SU-DHL-6 (cell line): ENCODE results near the gene MS4A12.

ENCODE experiments used
- H2AFZ ChIP-seq: fragments of 200-600 bp; sonication (generic); 2 replicates; pipeline ENCODE4 v1.6.1; 2014; ENCODE audit warnings: low read depth, mild to moderate bottlenecking, moderate library complexity, mixed read lengths, antibody characterized with exemption, low read length; ENCODE audit not compliant: severe bottlenecking
- H3F3A ChIP-seq: fragments of 200-600 bp; shearing (Covaris generic); 2 replicates; pipeline ENCODE4 v1.6.0; 2016; ENCODE audit warnings: antibody characterized with exemption, mild to moderate bottlenecking; ENCODE audit not compliant: insufficient read depth
- H3K27ac ChIP-seq: fragments of 200-600 bp; sonication (generic); 2 replicates; pipeline ENCODE4 v1.5.1; 2016; ENCODE audit warnings: low read depth, mild to moderate bottlenecking, low read length, moderate library complexity, mixed read lengths
- H3K27me3 ChIP-seq: fragments of 200-600 bp; sonication (generic), shearing (Covaris generic); 2 replicates; pipeline ENCODE4 v1.6.0; 2014; ENCODE audit warnings: mild to moderate bottlenecking, low read length
- H3K36me3 ChIP-seq: fragments of 200-600 bp; sonication (generic); 2 replicates; pipeline ENCODE4 v1.6.1; 2014; ENCODE audit warnings: mild to moderate bottlenecking, low read length, mixed read lengths
- H3K4me2 ChIP-seq: fragments of 300-600, 200-600 bp; shearing (Covaris generic), sonication (generic); 2 replicates; pipeline ENCODE4 v1.6.0; 2014; ENCODE audit warnings: low read length, low read depth, mild to moderate bottlenecking; ENCODE audit not compliant: poor library complexity, severe bottlenecking
- H3K4me3 ChIP-seq: fragments of 200-600 bp; sonication (generic); 2 replicates; pipeline ENCODE4 v1.5.1; 2014; ENCODE audit warnings: antibody characterized with exemption, low read length, mild to moderate bottlenecking, mixed read lengths; ENCODE audit not compliant: insufficient read depth, poor library complexity, severe bottlenecking
- H3K79me2 ChIP-seq: fragments of 200-600 bp; sonication (generic); 2 replicates; pipeline ENCODE4 v1.6.1; 2014; ENCODE audit warnings: mild to moderate bottlenecking, low read length, moderate library complexity; ENCODE audit not compliant: insufficient read depth
- H3K9ac ChIP-seq: fragments of 200-600 bp; sonication (generic); 2 replicates; pipeline ENCODE4 v1.7.0; 2014; ENCODE audit warnings: mild to moderate bottlenecking, low read length
- H3K9me2 ChIP-seq: fragments of 200-600 bp; sonication (generic); replicated peaks from 2 replicates; pipeline ENCODE4 v1.6.1; 2014; ENCODE audit warnings: low read length; ENCODE audit not compliant: insufficient read depth
- H3K9me3 ChIP-seq: fragments of 200-600 bp; sonication (generic); 2 replicates; pipeline ENCODE4 v1.6.1; 2014; ENCODE audit warnings: low read length, mixed read lengths; ENCODE audit not compliant: insufficient read depth
- H4K20me1 ChIP-seq: fragments of 200-600 bp; sonication (generic); 2 replicates; pipeline ENCODE4 v1.6.1; 2014; ENCODE audit warnings: low read depth, mild to moderate bottlenecking, antibody characterized with exemption, low read length, moderate library complexity, mixed read lengths
- CTCF ChIP-seq: fragments of 200-600 bp; sonication (generic); IDR thresholded peaks from one replicate; pipeline ENCODE4 v1.5.1; 2017; ENCODE audit warnings: antibody characterized with exemption, mild to moderate bottlenecking, low read length, moderate library complexity; ENCODE audit not compliant: insufficient read depth, poor library complexity, severe bottlenecking
- EZH2phosphoT487 ChIP-seq: fragments of 200-600 bp; sonication (generic), shearing (Covaris generic); conservative IDR thresholded peaks from 2 replicates; pipeline ENCODE4 v1.6.1; 2018; ENCODE audit warnings: mild to moderate bottlenecking, antibody characterized with exemption, low read length, moderate library complexity, mixed read lengths

Gene MS4A12

GRCh38 chr11:60454212-60454611 is 38.4 kb upstream of the MS4A12 start:
- no peaks in the 10 kb centered on the region for H3K9me2 ChIP-seq
- peaks cover 33% of the 10 kb centered on the region for H3K36me3 ChIP-seq
- no peaks in the 10 kb centered on the region for H3K9me3 ChIP-seq
- H3K27ac ChIP-seq, result peak overlapping the region; percentile 99
- H4K20me1 ChIP-seq, result peaks cover 13% of the 10 kb centered on the region
- H3K9ac ChIP-seq, result peak overlapping the region; percentile 48
- no peaks in the 10 kb centered on the region for H3K27me3 ChIP-seq
- H3K79me2 ChIP-seq, result peaks cover 36% of the 10 kb centered on the region
- no peak overlapping the region for H2AFZ ChIP-seq
- H3K4me2 ChIP-seq, result peak overlapping the region; percentile 75
- peak overlapping the region; percentile 16 for H3K4me3 ChIP-seq
- TF ChIP-seq CTCF, result no peak
- H3F3A ChIP-seq, result peaks cover 58% of the 10 kb centered on the region

GRCh38 chr11:60455531-60456042 is 37.0 kb upstream of the MS4A12 start, which contains the start of gene MS4A1:
MS4A1 (plus strand) TSS chr11:60455847; CDS start chr11:60462375, 6,528 bp downstream.
- Histone ChIP-seq H3K27ac (peak within 1 kb of the TSS; percentile 99), H3F3A (peaks cover 69% of the 10 kb centered on the region), H3K27me3 (no peaks in the 10 kb centered on the region), H3K4me2 (peak within 1 kb of the TSS; percentile 83), H3K9ac (peak within 1 kb of the TSS; percentile 96), H4K20me1 (peaks cover 19% of the 10 kb centered on the region), H3K36me3 (peaks cover 40% of the 10 kb centered on the region), H3K79me2 (peaks cover 50% of the 10 kb centered on the region), H3K4me3 (peak within 1 kb of the TSS; percentile 83), H3K9me2 (no peaks in the 10 kb centered on the region), H3K9me3 (no peaks in the 10 kb centered on the region), H2AFZ (no peak within 1 kb of the TSS)
- TF ChIP-seq EZH2phosphoT487 (no peak), CTCF (no peak)

GRCh38 chr11:60457576-60457975 is 35.0 kb upstream of the MS4A12 start:
- Histone ChIP-seq H4K20me1 (peaks cover 36% of the 10 kb centered on the region), H3K27ac (peak overlapping the region; percentile 99), H3K27me3 (no peaks in the 10 kb centered on the region), H3K4me3 (peak overlapping the region; percentile 83), H3F3A (peaks cover 87% of the 10 kb centered on the region), H2AFZ (no peak overlapping the region), H3K9ac (peak overlapping the region; percentile 96), H3K79me2 (peaks cover 69% of the 10 kb centered on the region), H3K9me3 (no peaks in the 10 kb centered on the region), H3K36me3 (peaks cover 59% of the 10 kb centered on the region), H3K9me2 (no peaks in the 10 kb centered on the region), H3K4me2 (peak overlapping the region; percentile 83)
- TF ChIP-seq CTCF, result no peak
